HCT116 (cell line): Measurements from ENCODE around the gene CCDC88C. TPM values are rescaled to one million over a fixed set of nuclear protein-coding genes. Genes with fewer than 3 reads are reported as not detected.

ENCODE experiments used
- ATAC-seq: fragments of 200-7000 bp; cut with Tn5 transposase; 2 replicates; pipeline ENCODE4 v1.9.1; 2020; ENCODE audit warnings: mild to moderate bottlenecking, moderate library complexity
- BruUV-seq: library from RNA; stranded (reverse); fragments of 400-500 nt; replicated peaks from 2 replicates; lab custom pipeline; 2021; lab: Mats Ljungman, UMichigan
- CTCF ChIA-PET: fragments of 300-600 bp; sonication (Branson Sonifier 250); formaldehyde crosslinking; loops from one replicate; lab custom pipeline; 2021; ENCODE audit warnings: antibody characterized with exemption; lab: Charles Lee
- POLR2A ChIA-PET: fragments of 300-600, 350-600 bp; sonication (Branson Sonifier 250); formaldehyde crosslinking; loops from one replicate; lab custom pipeline; 2021; ENCODE audit warnings: antibody characterized with exemption; lab: Charles Lee
- RAD21 ChIA-PET, 2 experiments: fragments of 300-600 bp; sonication (Branson Sonifier 250); formaldehyde crosslinking; loops; one replicate each; lab custom pipeline; 2023; ENCODE audit warnings: low total read pairs in 2 of 2; ENCODE audit not compliant: uncharacterized antibody in 2 of 2, unreplicated experiment in 2 of 2, low non-redundant PET in 1 of 2; lab: Charles Lee
- DNase-seq: peaks from one replicate; pipeline ENCODE4 v3.0.0-alpha.2; 2010; ENCODE audit warnings: low read depth, low spot score
- H2AFZ ChIP-seq: fragments of 200-600 bp; shearing (Covaris generic), sonication (generic); 2 replicates; pipeline ENCODE4 v1.6.1; 2017; ENCODE audit warnings: low read depth, mixed run types, mixed read lengths, antibody characterized with exemption, low read length; ENCODE audit not compliant: poor library complexity, severe bottlenecking
- H3K27ac ChIP-seq: 2 replicates; pipeline ENCODE4 v1.5.1; 2012; ENCODE audit warnings: low read depth, low read length
- H3K27me3 ChIP-seq: fragments of 200-600 bp; sonication (generic); 2 replicates; pipeline ENCODE4 v1.6.1; 2016; ENCODE audit warnings: mixed run types, low read length, mixed read lengths; ENCODE audit not compliant: insufficient read depth
- H3K36me3 ChIP-seq, 2 experiments: fragments of 200-500 bp in 1 of 2; fragments of 200-600 bp in 1 of 2; sonication (Bioruptor generic) in 1 of 2; sonication (generic) in 1 of 2; 2 replicates each; pipeline versions ENCODE4 v1.5.1 to v1.6.1; 2014 to 2016; ENCODE audit warnings: low read length in 2 of 2, inconsistent platforms in 1 of 2, mixed read lengths in 1 of 2, mixed run types in 1 of 2; ENCODE audit not compliant: insufficient read depth in 2 of 2, control insufficient read depth in 1 of 2
- H3K4me1 ChIP-seq, 2 experiments: fragments of 200-600 bp in 1 of 2; sonication (generic) in 1 of 2; 2 replicates each; pipeline versions ENCODE4 v1.5.1 to v1.6.1; 2012 to 2017; ENCODE audit warnings: low read length in 2 of 2, inconsistent platforms in 1 of 2, mild to moderate bottlenecking in 1 of 2, mixed read lengths in 1 of 2, mixed run types in 1 of 2, moderate library complexity in 1 of 2; ENCODE audit not compliant: insufficient read depth in 2 of 2, control insufficient read depth in 1 of 2
- H3K4me2 ChIP-seq: fragments of 200-600 bp; sonication (generic); 2 replicates; pipeline ENCODE4 v1.6.1; 2017; ENCODE audit warnings: mixed run types, low read length, mixed read lengths
- H3K4me3 ChIP-seq, 2 experiments: fragments of 200-600 bp in 1 of 2; sonication (generic) in 1 of 2; replicated peaks in 1 of 2; 2 replicates each; pipeline ENCODE4 v1.5.1; 2011 to 2016; ENCODE audit warnings: low read length in 2 of 2, control low read depth in 1 of 2, low read depth in 1 of 2, mild to moderate bottlenecking in 1 of 2, mixed read lengths in 1 of 2, mixed run types in 1 of 2
- H3K79me2 ChIP-seq: fragments of 200-600 bp; sonication (generic); 2 replicates; pipeline ENCODE4 v1.6.1; 2017; ENCODE audit warnings: mild to moderate bottlenecking, mixed run types, low read length, moderate library complexity, mixed read lengths; ENCODE audit not compliant: insufficient read depth
- H3K9ac ChIP-seq: fragments of 200-600 bp; sonication (generic); 2 replicates; pipeline ENCODE4 v1.6.1; 2016; ENCODE audit warnings: low read length, mixed read lengths
- H3K9me2 ChIP-seq: fragments of 200-600 bp; sonication (generic), shearing (Covaris generic); 2 replicates; pipeline ENCODE4 v1.6.1; 2017; ENCODE audit warnings: mixed run types, mild to moderate bottlenecking, moderate library complexity; ENCODE audit not compliant: insufficient read depth
- H3K9me3 ChIP-seq, 2 experiments: fragments of 200-500 bp in 1 of 2; fragments of 200-600 bp in 1 of 2; sonication (Bioruptor generic) in 1 of 2; sonication (generic) in 1 of 2; 2 replicates each; pipeline ENCODE4 v1.6.1; 2014 to 2017; ENCODE audit warnings: low read length in 2 of 2, mixed read lengths in 2 of 2, inconsistent platforms in 1 of 2, low read depth in 1 of 2, mild to moderate bottlenecking in 1 of 2, mixed run types in 1 of 2, moderate library complexity in 1 of 2; ENCODE audit not compliant: control insufficient read depth in 1 of 2, insufficient read depth in 1 of 2
- H4K20me1 ChIP-seq: fragments of 200-600 bp; sonication (generic), shearing (Covaris generic); 2 replicates; pipeline ENCODE4 v1.6.1; 2017; ENCODE audit warnings: mixed run types, mild to moderate bottlenecking, moderate library complexity; ENCODE audit not compliant: insufficient read depth
- EGR1 ChIP-seq: IDR thresholded peaks from 2 replicates; pipeline ENCODE4 v1.6.1; 2012; ENCODE audit warnings: low read depth
- ELF1 ChIP-seq: IDR thresholded peaks from 2 replicates; pipeline ENCODE4 v1.6.1; 2012; ENCODE audit warnings: low read depth, borderline replicate concordance
- EZH2 ChIP-seq: fragments of 200-600 bp; sonication (generic); IDR thresholded peaks from 2 replicates; pipeline ENCODE4 v1.6.1; 2017; ENCODE audit warnings: antibody characterized with exemption, mixed run types
- JUND ChIP-seq: IDR thresholded peaks from 2 replicates; pipeline ENCODE4 v1.6.1; 2012
- POLR2A ChIP-seq: IDR thresholded peaks from 2 replicates; pipeline ENCODE4 v1.7.0; 2011; ENCODE audit warnings: borderline replicate concordance; ENCODE audit not compliant: insufficient read depth, insufficient read length; ENCODE audit errors: extremely low read depth
- POLR2AphosphoS5 ChIP-seq: IDR thresholded peaks from 2 replicates; pipeline ENCODE4 v1.6.1; 2011; ENCODE audit warnings: mild to moderate bottlenecking, low read depth, low read length, moderate library complexity
- SIN3A ChIP-seq: IDR thresholded peaks from 2 replicates; pipeline ENCODE4 v1.6.1; 2012; ENCODE audit warnings: low read depth
- SP1 ChIP-seq: IDR thresholded peaks from 2 replicates; pipeline ENCODE4 v1.6.1; 2012; ENCODE audit warnings: low read depth
- TCF7L2 ChIP-seq: IDR thresholded peaks from 2 replicates; pipeline ENCODE4 v1.7.0; 2011; ENCODE audit warnings: borderline replicate concordance, inconsistent platforms; ENCODE audit not compliant: insufficient read depth, insufficient read length; ENCODE audit errors: extremely low read depth
- YY1 ChIP-seq: IDR thresholded peaks from 2 replicates; pipeline ENCODE4 v1.6.1; 2011; ENCODE audit warnings: low read length, low read depth, moderate library complexity, mild to moderate bottlenecking; ENCODE audit not compliant: insufficient replicate concordance; ENCODE audit errors: extremely low read depth
- ZFX ChIP-seq: fragments of 450-650 bp; IDR thresholded peaks from 2 replicates; pipeline ENCODE4 v1.6.1; 2017
- intact Hi-C: fragments of 100-400 bp; cut with micrococcal nuclease; formaldehyde crosslinking; loops from 2 replicates; pipeline ENCODE4 v1.10.0; 2022
- total RNA-seq: library from RNA; stranded (reverse); gene quantifications from one replicate; pipeline ENCODE4 v1.2.1, GENCODE V29; 2021; ENCODE audit not compliant: unreplicated experiment
- TF ChIP-seq, protein P1 (sequence below): IDR thresholded peaks from 2 replicates; pipeline ENCODE4 v1.6.1; 2011; ENCODE audit warnings: mild to moderate bottlenecking, low read length, moderate library complexity; ENCODE audit not compliant: insufficient replicate concordance; ENCODE audit errors: extremely low read depth
- TF ChIP-seq, protein P2 (sequence below): IDR thresholded peaks from 2 replicates; pipeline ENCODE4 v1.6.1; 2012; ENCODE audit warnings: low read depth

CCDC88C gene
- total RNA-seq, 1 experiment from 2014 or later = 20.8 TPM

DNA sequence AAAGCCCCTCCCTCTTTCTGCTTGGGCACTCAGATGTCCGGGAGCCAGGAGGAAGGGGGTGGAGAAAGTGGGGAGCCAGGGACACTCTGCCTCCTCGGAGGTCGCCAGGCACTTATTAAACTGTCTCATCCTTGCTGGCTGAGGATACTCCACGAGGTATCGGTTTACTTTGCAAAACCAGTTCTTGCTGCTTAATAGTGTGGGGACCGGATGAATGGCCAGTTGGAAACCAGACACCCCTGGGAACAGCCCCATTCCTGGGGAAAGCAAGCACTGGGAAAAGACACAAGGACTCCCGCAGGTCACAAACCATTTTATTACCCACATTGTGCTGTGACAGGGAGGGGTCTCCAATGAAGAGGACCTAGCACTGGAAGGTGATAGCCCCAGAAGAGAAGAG, 34.2 kb downstream of the CCDC88C start (continued):
- TF ChIP-seq, protein P1, sequence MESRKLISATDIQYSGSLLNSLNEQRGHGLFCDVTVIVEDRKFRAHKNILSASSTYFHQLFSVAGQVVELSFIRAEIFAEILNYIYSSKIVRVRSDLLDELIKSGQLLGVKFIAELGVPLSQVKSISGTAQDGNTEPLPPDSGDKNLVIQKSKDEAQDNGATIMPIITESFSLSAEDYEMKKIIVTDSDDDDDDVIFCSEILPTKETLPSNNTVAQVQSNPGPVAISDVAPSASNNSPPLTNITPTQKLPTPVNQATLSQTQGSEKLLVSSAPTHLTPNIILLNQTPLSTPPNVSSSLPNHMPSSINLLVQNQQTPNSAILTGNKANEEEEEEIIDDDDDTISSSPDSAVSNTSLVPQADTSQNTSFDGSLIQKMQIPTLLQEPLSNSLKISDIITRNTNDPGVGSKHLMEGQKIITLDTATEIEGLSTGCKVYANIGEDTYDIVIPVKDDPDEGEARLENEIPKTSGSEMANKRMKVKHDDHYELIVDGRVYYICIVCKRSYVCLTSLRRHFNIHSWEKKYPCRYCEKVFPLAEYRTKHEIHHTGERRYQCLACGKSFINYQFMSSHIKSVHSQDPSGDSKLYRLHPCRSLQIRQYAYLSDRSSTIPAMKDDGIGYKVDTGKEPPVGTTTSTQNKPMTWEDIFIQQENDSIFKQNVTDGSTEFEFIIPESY = no peak

DNA sequence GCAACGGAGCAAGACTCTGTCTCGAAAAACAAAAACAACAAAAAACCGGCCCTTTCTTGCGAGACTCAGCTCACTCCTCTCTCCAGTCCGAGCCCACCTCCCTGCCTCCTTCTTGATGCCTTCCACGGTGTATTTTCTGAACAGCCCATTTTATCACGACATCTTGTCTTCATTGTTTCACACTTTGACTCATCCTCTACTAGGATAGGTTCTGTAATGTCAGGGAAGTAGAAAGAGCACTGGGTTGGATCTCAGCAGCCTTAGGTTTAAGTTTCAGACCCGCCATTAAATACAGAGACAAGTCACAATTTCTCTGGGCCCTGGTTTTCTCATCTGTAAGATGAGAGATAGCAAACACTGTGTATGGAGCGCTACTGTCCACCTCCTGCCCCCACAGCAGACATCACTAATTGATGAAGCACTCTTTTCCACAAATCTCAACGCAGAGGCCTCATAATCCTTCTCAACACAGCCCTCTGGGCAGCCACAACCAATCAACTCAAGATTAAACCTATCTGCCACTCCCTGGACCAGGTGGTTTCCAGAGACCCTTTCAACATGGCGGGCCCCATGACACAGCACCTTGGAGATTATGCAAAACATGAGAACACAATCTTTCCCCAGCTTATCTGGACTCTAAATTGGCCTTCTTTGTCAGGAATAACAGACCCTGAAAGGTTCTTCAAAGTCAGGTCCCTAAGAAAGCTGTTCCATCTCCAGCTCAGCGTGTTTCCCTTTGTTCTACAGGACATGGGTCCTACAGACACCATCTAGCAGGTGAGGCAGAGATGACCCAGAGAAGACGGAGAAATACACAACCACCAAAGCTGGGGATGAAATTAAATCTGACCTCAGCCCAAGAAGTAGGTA, 35.6 kb downstream of the CCDC88C start:
- ATAC-seq (no peak), DNase-seq (no peak)
- no peak overlapping the region for H3K9ac ChIP-seq
- RAD21 ChIA-PET = no interaction called here
- H3K9me2 ChIP-seq = no peaks in the 10 kb centered on the region
- CTCF ChIA-PET = no interaction called here
- no peaks in the 10 kb centered on the region for H3K79me2 ChIP-seq
- TF ChIP-seq, protein P2, sequence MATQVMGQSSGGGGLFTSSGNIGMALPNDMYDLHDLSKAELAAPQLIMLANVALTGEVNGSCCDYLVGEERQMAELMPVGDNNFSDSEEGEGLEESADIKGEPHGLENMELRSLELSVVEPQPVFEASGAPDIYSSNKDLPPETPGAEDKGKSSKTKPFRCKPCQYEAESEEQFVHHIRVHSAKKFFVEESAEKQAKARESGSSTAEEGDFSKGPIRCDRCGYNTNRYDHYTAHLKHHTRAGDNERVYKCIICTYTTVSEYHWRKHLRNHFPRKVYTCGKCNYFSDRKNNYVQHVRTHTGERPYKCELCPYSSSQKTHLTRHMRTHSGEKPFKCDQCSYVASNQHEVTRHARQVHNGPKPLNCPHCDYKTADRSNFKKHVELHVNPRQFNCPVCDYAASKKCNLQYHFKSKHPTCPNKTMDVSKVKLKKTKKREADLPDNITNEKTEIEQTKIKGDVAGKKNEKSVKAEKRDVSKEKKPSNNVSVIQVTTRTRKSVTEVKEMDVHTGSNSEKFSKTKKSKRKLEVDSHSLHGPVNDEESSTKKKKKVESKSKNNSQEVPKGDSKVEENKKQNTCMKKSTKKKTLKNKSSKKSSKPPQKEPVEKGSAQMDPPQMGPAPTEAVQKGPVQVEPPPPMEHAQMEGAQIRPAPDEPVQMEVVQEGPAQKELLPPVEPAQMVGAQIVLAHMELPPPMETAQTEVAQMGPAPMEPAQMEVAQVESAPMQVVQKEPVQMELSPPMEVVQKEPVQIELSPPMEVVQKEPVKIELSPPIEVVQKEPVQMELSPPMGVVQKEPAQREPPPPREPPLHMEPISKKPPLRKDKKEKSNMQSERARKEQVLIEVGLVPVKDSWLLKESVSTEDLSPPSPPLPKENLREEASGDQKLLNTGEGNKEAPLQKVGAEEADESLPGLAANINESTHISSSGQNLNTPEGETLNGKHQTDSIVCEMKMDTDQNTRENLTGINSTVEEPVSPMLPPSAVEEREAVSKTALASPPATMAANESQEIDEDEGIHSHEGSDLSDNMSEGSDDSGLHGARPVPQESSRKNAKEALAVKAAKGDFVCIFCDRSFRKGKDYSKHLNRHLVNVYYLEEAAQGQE = no peak
- TF ChIP-seq, protein P1 = no peak
- TF ChIP-seq JUND = no peak
- TF ChIP-seq EGR1 = no peak
- TF ChIP-seq ZFX = no peak
- no peak for TF ChIP-seq SIN3A
- no peak for TF ChIP-seq TCF7L2
- TF ChIP-seq SP1 = no peak
- TF ChIP-seq POLR2A = no peak
- TF ChIP-seq POLR2AphosphoS5 = no peak
- no peak for TF ChIP-seq EZH2
- no peak for TF ChIP-seq YY1
- no peak for TF ChIP-seq ELF1
- H3K4me3 ChIP-seq = no peak overlapping the region
- H3K4me1 ChIP-seq = no peaks in the 10 kb centered on the region; a peak in 1 of 4 replicates
- H2AFZ ChIP-seq = no peak overlapping the region
- H3K36me3 ChIP-seq = no peaks in the 10 kb centered on the region
- H3K9me3 ChIP-seq = no peaks in the 10 kb centered on the region
- H3K27ac ChIP-seq = no peak overlapping the region
- no peaks in the 10 kb centered on the region for H3K27me3 ChIP-seq
- POLR2A ChIA-PET = no interaction called here
- intact Hi-C loops = no loop called here
- no peaks in the 10 kb centered on the region for H4K20me1 ChIP-seq
- BruUV-seq = no TSS peak
- H3K4me2 ChIP-seq = no peak overlapping the region
